Fibroblast of peridontal ligament (primary cell): ENCODE results near the gene GJC2.
"Not testable (repeated sequence)": the region's sequence is repeated elsewhere in the genome, so short reads cannot be mapped to it uniquely, and the experiment has no call there.

Experiments used
- DNase-seq: peaks from one replicate; pipeline ENCODE4 v3.0.0-alpha.2; 2010; ENCODE audit errors: extremely low read depth

GJC2 gene

GRCh38 chr1:228149406-228150119 is at the start of gene GJC2:
Gene GJC2, plus strand, starts transcription at chr1:228149930. Its CDS starts 7,829 bp downstream, at chr1:228157759.
- DNase-seq = no peak

GRCh38 chr1:228100822-228101613 is 48.7 kb upstream of the GJC2 start:
- no peak for DNase-seq

- DNase-seq = no peak
These were observed 48.1 kb upstream of the GJC2 start for GRCh38 chr1:228101614-228101993.

- DNase-seq = no peak
These were observed 47.5 kb upstream of the GJC2 start for GRCh38 chr1:228101994-228102790.

- DNase-seq = peak; percentile 86
These were observed 46.7 kb upstream of the GJC2 start, which contains the start of gene C1orf35 for GRCh38 chr1:228102791-228103620. Gene C1orf35, minus strand, starts transcription at chr1:228103325. Its CDS starts 98 bp downstream, at chr1:228103227.

- DNase-seq = no peak
These were observed 45.0 kb upstream of the GJC2 start for GRCh38 chr1:228104526-228105269.

- no peak for DNase-seq
These were observed 44.3 kb upstream of the GJC2 start for GRCh38 chr1:228105270-228105995.

- DNase-seq = no peak
These were observed 43.5 kb upstream of the GJC2 start for GRCh38 chr1:228105996-228106799.

- no peak for DNase-seq
These were observed 43.0 kb upstream of the GJC2 start for GRCh38 chr1:228106800-228107054.

GRCh38 chr1:228107636-228108035 is 42.1 kb upstream of the GJC2 start:
- no peak for DNase-seq

- no peak for DNase-seq
These were observed 41.6 kb upstream of the GJC2 start for GRCh38 chr1:228108055-228108690.

GRCh38 chr1:228108742-228109072 is 41.0 kb upstream of the GJC2 start:
- no peak for DNase-seq

- DNase-seq = peak; percentile 93
These were observed 40.4 kb upstream of the GJC2 start, which contains the start of gene MRPL55 for GRCh38 chr1:228109073-228109961. Gene MRPL55, minus strand, starts transcription at chr1:228109299. Its CDS starts 1,039 bp downstream, at chr1:228108260.

- peak; percentile 34 for DNase-seq
These were observed 39.7 kb upstream of the GJC2 start for GRCh38 chr1:228109962-228110488.

GRCh38 chr1:228110556-228110955 is 39.2 kb upstream of the GJC2 start:
- DNase-seq = no peak

- DNase-seq = not testable (repeated sequence)
These were observed 38.4 kb upstream of the GJC2 start for GRCh38 chr1:228111315-228111714.

GRCh38 chr1:228112167-228112566 is 37.6 kb upstream of the GJC2 start:
- no peak for DNase-seq

- no peak for DNase-seq
These were observed 37.1 kb upstream of the GJC2 start for GRCh38 chr1:228112617-228113016.
